ENCODE data around the gene THOP1.
A peak's percentile ranks its signal among the peaks of the same experiment; 100 is the strongest.
"Not testable (repeated sequence)": the region's sequence is repeated elsewhere in the genome, so short reads cannot be mapped to it uniquely, and the experiment has no call there.

THOP1 gene

DNA sequence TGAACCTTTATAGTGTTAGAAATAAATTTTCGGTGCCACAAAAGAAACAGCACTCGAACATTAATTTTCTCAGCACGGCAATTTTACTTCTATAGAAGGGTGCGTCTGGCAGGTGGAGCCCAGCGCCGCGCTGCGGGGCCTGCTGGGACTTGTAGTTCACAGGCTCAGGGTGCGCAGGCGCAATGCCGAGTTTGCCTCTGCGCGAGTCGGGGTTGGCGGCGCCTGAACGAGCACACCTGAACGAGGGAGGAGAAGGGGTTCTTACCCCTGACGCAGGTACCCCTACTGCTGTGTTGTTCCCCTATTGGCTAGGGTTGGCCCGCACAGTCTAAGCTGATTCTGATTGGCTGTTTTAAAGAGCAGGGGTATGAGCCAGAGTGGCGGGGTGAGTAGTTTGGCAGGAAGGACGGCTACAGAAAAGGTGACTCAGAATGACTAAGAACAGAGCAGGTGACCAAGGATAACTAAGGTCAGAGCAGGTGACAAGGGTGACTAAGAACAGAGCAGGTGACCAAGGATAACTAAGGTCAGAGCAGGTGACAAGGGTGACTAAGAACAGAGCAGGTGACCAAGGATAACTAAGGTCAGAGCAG is 32.0 kb downstream of the THOP1 start:
- not testable (repeated sequence) for DNase-seq

GRCh38 chr19:2819540-2820111 is 34.3 kb downstream of the THOP1 start, which contains the start of gene ZNF554:
TSS of gene ZNF554 (plus strand) at chr19:2819868. CDS start at chr19:2820072, 204 bp downstream.
- peak; percentile 97 for DNase-seq

DNA sequence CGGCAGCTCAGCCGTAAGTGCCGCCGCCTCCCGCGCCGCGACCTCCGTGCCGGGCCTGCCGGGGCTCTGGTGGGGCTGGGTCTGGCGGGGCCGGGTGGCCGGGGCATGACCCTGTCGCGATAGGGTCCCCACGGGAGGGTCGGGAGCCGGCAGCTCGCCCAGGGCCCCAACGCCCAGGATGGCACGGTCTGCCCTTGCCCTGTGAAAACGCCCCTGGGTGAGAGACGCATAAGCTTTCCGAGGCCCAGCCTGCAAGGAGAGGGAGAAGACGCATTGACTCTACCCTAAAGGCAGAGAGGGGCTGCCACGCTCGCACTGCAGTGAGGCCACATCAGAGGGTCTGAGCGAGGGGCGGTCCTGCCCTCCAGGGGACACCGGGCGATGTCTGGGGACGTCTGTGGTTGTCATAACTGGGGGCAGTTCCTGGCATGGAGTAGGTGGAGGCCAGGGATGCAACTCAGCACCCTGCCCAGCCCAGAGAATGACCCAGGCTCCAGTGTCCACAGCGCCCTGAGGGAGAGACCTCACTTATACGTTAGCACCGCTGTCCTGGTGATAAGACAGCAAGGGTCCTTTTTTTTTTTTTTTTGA is 34.9 kb downstream of the THOP1 start:
- DNase-seq = peak; percentile 43

DNA sequence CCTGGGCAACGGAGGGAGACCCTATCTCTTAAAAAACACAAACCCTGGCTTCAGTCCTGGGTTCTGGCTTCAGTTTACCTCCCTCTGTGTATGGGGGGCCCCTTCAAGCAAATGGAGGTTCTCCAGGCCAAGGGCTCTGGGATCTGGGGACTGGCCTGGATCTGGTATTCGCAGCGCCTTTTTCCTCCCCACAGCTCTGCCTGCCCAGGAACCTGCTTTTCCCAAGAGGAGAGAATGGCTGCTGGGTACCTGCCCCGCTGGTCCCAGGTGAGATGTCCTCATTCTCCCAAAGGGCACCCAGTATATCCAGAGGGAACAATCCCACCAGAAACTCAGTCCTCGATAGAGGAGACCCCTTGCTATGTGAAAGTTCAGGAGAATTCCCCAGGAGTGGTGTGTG is 37.5 kb downstream of the THOP1 start:
- DNase-seq = no peak

GRCh38 chr19:2823646-2824045 is 38.3 kb downstream of the THOP1 start:
- DNase-seq = no peak

DNA sequence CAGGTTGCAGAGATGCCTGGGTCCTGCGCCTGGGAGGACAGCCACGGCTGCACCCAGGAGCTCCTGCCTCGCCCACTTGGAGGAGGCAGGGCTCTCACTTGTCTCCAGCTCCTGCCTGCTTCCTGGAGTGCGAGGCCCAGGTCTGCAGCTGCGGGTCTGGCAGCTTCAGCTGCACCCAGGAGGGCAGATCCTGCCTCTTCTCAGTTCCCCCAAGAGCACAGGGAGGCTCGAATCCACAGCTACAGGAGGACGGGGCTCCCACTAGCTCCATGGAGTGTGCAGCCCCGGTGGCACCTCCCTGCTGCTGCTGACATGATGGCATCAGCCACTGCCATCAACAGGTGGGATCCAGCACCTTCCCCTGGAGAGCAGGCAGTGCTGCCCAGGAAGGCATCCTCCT is 38.8 kb downstream of the THOP1 start:
- no peak for DNase-seq

GRCh38 chr19:2827022-2827421 is 41.7 kb downstream of the THOP1 start:
- DNase-seq = no peak

GRCh38 chr19:2827840-2828489 is 42.7 kb downstream of the THOP1 start:
- no peak for DNase-seq

GRCh38 chr19:2834294-2834871 is 49.1 kb downstream of the THOP1 start:
- DNase-seq = no peak

DNA sequence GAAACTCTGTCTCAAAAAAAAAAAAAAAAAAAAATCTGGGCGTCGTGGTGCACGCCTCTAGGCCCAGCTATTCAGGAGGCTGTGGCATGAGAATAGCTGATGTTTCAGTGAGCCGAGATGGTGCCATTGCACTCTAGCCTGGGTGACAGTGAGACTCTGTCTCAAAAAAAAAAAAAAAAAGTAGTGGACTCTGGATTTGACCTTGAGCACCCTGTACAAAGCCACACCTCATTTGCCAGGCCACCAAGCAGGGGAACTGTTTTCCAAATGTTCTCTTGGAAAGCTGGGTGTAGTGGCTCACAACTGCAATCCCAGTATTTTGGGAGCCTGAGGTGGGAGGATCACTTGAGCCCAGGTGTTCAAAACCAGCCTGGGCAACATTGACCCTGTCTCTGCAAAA is 52.1 kb downstream of the THOP1 start:
- no peak for DNase-seq

DNA sequence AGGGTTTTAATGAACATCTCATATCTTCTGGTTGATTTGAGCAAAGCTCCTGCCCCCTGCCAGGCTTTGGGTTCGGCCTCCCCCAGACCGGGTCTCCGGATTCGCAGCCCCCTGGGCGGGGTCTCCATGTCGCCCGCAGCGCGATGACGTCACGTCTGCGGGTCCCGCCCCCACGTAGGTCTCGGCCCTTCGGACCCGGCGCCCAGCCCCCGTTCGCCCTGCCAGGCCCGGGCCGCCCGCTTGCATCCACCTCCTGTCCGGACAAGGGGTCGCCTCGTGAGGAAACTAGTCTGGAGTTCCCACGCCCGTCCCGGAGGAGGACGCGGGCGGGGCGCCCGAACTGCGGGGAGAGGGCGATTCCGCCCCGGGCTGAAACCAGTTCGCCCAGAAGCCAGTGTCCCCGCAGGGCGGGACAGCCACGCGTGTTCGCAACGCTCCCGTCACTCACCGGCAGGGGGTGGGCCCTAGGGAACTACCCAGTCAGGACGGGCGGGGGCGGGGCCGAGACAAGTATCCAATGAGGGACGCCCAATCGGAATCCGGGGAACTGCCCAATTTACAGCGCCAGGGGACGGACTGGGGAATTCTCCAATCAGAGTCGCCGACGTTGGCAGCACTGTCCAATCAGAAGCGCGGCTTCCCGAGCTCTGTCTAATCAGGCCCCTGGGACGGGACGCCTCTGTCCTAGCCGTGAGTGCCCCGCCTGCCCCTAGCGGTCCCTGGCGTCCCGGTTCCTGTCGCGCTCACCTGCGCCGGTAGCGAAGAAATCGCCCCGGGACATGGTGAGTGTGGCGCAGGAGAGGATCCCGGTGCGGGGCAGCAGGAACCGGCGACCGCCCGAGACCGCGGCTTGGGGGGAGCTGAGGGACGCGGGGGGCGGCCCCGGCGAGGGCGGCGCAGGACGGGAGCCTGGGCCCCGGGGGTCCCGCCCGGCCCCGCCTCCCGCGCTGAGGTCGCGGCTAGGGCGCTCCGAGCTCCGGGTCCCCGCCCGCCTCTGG is 55.8 kb downstream of the THOP1 start, which contains the start of gene ZNF555:
Gene ZNF555 (plus strand): TSS at position 682 of the 998 bp plus-strand sequence. CDS start 98 bp downstream, at position 780.
- peak; percentile 99 for DNase-seq

GRCh38 chr19:2841855-2842574 is 56.7 kb downstream of the THOP1 start:
- no peak for DNase-seq

- DNase-seq = no peak
These were observed 59.8 kb downstream of the THOP1 start for GRCh38 chr19:2845107-2845506.

DNA sequence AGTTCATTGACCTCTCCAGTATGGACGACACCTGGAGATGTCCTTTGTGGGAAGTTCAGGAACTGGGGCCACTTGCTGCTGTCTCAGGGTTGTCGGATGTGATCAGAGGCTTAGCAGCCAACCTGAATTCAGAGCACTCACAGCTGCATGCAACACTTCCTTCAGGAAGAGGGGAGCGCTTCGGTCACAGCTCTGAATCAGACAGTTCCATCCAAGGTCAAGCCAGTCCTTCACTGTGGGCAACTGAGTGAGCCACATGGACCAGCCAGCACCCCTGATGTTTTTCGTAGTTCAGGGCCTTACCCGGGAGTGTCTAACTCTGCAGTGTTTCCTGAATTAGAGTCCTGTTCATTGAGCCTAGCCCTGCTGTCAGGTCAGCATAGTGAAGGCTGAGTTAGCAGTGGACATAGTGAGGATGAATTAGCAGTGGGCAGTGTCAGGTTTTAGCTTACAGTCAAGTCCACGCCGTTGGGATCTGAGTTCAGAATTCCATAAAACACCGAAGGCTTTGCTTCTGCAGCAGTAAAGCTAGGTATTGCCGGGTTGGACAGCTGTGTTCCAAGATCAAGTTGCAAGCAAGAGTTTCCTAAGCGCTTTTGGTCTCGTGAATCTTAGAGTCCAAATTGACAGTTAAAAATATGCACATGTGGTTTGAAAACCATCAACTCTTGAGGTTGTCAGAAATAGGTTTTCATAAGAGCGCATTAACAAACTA is 61.0 kb downstream of the THOP1 start:
- no peak for DNase-seq

DNA sequence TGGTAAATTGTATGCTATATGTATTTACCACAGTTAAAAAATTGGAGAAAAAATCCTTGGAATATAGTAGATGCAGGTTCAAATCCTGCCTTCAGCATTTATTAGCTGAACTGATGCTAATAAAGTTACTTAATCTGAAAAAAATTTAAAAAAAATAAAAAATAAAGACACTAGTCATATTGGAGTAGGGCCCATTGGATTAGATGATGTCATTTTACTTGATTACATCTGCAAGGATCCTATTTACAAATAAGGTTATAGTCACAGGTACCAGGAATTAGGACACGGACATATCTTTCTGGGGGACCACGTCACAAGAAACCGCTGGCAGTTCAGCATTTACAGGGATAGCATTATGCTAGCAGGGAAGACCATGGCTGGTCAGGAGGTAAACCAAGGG is 62.2 kb downstream of the THOP1 start:
- DNase-seq = no peak

- DNase-seq = peak; percentile 72
These were observed 63.3 kb downstream of the THOP1 start for GRCh38 chr19:2848616-2849015.

DNA sequence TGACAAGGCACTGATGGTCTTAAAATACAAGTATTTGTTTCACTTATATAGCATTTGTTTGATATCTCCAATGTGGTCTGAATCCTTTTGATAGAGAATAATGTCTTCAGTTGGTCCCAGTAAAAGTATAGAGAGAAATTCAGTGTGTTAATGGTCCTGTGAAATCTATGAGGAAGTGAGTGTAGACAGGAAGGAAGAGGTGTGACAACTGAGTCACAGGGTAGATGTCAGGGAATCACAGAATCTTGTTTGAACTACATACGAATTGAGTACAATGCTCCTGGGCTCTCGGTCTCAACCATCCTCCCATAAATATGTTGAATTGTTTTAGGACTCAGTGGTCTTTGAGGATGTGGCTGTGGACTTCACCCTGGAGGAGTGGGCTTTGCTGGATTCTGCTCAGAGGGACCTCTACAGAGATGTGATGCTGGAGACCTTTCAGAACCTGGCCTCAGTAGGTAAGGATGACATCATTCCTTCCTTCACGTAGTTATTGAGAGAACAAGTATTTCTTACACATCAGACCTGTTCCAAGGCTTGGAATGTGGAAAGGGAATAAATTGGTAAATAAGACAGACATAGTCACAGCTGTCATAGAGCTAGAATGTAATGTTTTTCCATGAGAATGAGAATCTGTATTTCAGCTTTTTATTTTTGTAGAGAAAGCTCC is 65.1 kb downstream of the THOP1 start:
- DNase-seq = no peak

- DNase-seq = no peak
These were observed 67.3 kb downstream of the THOP1 start for GRCh38 chr19:2852598-2852997.

GRCh38 chr19:2853015-2853606 is 67.8 kb downstream of the THOP1 start:
- DNase-seq = no peak

DNA sequence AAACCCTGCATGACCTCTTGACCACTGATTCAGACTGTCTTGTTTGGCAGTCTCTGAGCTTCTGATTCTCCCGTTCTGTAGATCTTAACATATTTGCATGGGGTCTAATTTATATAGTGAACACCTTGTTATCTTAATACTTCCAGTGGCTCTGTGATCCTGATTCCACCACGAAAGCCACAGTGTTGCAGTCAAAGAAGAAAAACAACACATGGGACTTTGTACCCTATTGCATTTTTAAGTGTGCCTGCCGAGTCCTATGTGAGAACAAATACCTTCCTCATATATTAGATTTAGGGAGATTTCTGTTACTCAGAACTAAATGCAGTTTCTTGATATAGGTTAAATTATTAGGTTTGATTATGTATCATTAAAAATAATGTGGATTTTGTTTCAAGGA is 69.5 kb downstream of the THOP1 start:
- DNase-seq = no peak

All from right hindlimb (tissue), 1 donor.